COLO668 (cell line): ENCODE results near the gene FIGN.

ENCODE experiments used
- DNase-seq: peaks from one replicate; lab custom pipeline; 2025; ENCODE audit not compliant: unreplicated experiment; lab: John Stamatoyannopoulos, UW

Gene FIGN, protein sequence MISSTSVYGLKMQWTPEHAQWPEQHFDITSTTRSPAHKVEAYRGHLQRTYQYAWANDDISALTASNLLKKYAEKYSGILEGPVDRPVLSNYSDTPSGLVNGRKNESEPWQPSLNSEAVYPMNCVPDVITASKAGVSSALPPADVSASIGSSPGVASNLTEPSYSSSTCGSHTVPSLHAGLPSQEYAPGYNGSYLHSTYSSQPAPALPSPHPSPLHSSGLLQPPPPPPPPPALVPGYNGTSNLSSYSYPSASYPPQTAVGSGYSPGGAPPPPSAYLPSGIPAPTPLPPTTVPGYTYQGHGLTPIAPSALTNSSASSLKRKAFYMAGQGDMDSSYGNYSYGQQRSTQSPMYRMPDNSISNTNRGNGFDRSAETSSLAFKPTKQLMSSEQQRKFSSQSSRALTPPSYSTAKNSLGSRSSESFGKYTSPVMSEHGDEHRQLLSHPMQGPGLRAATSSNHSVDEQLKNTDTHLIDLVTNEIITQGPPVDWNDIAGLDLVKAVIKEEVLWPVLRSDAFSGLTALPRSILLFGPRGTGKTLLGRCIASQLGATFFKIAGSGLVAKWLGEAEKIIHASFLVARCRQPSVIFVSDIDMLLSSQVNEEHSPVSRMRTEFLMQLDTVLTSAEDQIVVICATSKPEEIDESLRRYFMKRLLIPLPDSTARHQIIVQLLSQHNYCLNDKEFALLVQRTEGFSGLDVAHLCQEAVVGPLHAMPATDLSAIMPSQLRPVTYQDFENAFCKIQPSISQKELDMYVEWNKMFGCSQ

GRCh38 chr2:163735685-163736432 lies at the start of gene FIGN:
FIGN (minus strand) TSS chr2:163736008; CDS start chr2:163734927, 1,081 bp downstream.
- peak; percentile 79 for DNase-seq

GRCh38 chr2:163785162-163785561 lies 49.4 kb upstream of the FIGN start:
- no peak for DNase-seq

DNA sequence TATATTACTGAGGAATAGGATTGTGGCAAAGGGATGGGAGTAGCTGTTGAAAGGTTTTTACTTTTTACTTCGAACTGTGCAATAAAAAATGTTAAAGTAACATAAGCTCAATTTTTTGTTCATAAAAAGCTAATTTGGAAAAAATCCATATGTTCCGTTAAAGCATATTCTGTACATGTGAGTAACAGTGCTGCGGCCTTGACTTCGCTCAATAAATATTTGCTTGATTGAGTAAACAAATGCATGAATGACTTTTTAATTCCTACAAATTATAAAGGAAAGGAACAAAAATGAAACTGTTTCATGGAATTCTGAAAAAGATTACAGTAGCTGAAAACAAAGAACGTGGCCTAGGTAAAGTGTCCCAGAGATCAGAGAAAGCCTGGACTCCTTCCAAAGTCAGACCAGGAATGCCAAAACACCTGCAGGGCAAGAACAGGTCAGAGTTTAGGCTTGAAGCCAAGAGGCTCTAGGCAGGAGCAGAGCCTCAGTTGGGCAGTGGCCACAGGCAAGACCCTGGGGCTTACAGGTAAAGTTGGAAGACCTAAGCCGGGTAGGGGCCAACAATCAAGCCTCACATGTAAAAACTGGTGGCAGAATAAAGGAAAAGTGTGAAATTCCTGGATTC lies 44.3 kb upstream of the FIGN start:
- no peak for DNase-seq

DNA sequence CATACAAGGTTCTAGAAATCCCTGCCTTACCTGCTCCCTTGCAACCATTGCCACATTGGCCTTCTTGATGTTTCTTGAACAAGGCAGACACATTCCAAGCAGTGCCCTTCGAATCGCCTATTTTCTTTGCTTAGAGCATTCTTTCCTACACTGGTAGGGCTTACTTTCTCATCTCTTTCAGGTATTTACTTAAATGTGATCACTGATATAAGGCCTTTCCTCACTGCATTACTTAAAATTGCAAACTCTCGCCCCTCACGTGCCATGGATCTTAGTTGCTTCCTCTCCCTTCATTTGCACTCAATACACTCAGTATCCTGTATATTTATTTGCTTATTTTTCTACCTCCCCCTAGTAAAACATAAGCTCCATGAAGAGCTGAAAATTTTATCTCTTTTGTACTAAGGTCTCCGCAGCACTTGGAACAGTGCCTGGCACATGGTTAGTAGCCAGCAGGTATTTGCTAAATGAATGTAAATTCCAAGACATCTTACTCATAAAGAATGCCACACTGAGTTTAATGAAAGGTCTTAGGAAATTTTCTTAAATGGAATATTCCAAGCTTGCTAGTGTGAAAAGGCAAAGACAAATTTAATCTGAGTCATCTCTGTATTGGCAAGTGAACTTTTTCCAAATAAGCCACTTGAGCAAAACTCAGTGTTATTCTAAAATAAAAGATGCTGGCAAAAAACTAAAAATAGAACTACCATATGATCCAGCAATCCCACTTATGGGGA lies 42.4 kb upstream of the FIGN start:
- DNase-seq: no peak

GRCh38 chr2:163775304-163775703 lies 39.5 kb upstream of the FIGN start:
- no peak for DNase-seq

GRCh38 chr2:163774862-163775261 lies 39.1 kb upstream of the FIGN start:
- no peak for DNase-seq

DNA sequence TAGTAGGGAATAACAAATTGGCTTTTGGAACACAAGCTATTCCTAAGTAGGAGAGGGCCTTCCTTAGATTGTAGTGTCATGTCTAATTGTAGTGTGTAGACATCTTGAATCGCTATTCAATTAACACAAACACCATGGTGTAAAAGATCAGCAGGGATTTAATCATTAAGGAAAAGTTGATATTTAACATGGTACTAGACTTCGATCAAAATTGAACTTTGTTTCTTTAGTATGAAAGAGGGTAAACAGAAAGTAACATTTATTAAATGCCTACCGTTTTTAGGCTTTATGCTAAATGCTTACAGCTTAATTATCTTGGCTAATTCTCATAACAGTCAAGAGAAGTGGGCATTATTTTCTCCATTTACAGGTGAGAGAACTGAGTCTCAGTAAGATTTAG lies 37.5 kb upstream of the FIGN start:
- DNase-seq: no peak

- DNase-seq: no peak
Observed at GRCh38 chr2:163771596-163771995, 35.8 kb upstream of the FIGN start.

- no peak for DNase-seq
Observed at GRCh38 chr2:163768881-163769695, 33.3 kb upstream of the FIGN start.

- no peak for DNase-seq
Observed at GRCh38 chr2:163767097-163767496, 31.3 kb upstream of the FIGN start.

GRCh38 chr2:163764566-163764965 lies 28.8 kb upstream of the FIGN start:
- DNase-seq: no peak

DNA sequence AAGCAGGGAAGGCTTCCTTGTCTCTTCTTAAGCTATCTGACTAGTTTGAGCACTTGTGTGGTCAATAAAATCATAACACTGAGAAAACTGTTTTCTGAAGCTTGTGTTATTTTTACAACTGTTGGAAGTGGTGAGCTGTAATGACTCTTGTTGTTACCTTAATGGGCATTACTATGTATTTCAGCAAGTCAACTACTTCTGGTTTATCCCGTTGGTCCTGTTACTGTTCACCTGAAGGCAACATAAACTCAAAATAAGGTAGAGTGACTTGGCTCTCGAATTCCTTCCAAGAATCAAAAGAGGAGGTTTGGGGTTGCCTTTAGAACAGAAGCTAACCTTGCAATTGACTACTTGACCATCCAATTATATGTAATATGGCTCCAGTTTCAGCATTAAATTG lies 23.2 kb upstream of the FIGN start:
- DNase-seq: no peak

- DNase-seq: no peak
Observed at GRCh38 chr2:163757814-163758213, 22.0 kb upstream of the FIGN start.

- no peak for DNase-seq
Observed at GRCh38 chr2:163756588-163756987, 20.8 kb upstream of the FIGN start.

DNA sequence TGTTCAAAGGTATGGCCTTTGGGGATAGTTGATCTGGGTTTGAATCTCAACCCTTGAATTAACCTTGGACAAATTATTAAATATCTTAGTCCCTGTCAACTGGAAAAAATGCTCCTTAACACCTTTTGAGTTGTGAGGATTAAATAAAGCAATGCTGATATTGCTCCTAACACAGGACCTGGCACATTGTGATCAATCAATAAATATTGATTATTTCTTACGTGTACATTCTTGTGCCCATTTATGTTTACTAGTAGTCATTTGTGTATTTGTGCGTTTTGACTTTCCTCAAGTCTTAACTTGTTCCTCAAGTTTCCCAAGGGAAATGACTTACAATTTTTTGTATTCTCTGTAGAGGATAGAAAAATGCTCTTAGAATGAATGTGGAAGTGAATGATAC lies 19.6 kb upstream of the FIGN start:
- DNase-seq: no peak

- DNase-seq: no peak
Observed at GRCh38 chr2:163753726-163754125, 17.9 kb upstream of the FIGN start.

DNA sequence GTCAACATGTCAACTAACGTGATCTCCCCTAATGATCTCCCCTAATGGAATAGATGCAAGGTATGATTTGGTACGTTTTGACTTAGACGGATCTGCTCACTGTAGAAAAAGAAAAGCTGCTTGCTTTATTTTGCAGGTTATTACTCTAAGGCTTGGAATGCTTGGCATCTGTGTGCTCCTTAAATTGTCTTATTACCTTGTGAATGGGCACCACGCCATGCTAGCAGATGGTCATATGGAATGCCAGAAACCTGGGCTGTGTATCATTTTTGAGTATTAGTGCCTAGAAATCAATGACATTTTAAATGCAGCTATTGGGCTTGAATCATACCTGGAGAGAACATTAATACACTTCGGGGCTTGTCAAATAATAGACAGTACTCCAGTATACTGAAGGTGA lies 16.5 kb upstream of the FIGN start:
- no peak for DNase-seq

- no peak for DNase-seq
Observed at GRCh38 chr2:163751696-163752095, 15.9 kb upstream of the FIGN start.

DNA sequence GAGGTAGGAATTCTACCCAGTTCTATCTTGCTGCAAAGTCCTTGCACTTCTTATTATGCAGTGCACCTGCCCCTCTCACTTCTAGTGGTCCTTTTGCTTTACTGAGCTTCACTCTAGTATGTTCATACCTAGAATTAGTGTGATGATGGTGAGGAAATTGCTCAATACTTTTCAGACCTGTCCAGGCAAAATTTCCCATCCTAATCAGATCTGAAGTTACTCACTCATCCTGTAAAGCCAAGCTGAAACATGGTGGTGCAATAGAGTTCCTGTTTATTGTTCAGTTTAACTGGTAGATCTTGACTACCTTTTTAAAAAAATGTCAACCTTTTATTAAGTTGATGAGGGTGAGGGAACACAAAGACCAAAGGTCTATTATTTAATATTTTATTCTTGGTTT lies 12.6 kb upstream of the FIGN start:
- DNase-seq: no peak

- no peak for DNase-seq
Observed at GRCh38 chr2:163741435-163741834, 5.6 kb upstream of the FIGN start.
